Parathyroid adenoma (tissue), 2 donors: ENCODE measurements around the gene TTC13.

Source experiments
- H2AFZ ChIP-seq: fragments of 300-600 bp; sonication (generic); one replicate; pipeline ENCODE4 v1.7.0; 2017; ENCODE audit warnings: antibody characterized with exemption, mild to moderate bottlenecking
- H3K27ac ChIP-seq: fragments of 300-600 bp; sonication (generic); one replicate; pipeline ENCODE4 v1.7.0; 2017
- H3K27me3 ChIP-seq: fragments of 300-600 bp; sonication (generic); one replicate; pipeline ENCODE4 v1.7.0; 2017; ENCODE audit warnings: low read length; ENCODE audit not compliant: control insufficient read depth, insufficient read depth
- H3K36me3 ChIP-seq: fragments of 300-600 bp; sonication (generic); one replicate; pipeline ENCODE4 v1.7.0; 2017; ENCODE audit warnings: low read length; ENCODE audit not compliant: control insufficient read depth, insufficient read depth
- H3K4me1 ChIP-seq: fragments of 300-600 bp; sonication (generic); one replicate; pipeline ENCODE4 v1.7.0; 2017; ENCODE audit warnings: control low read depth
- H3K4me2 ChIP-seq: fragments of 300-600 bp; sonication (generic); one replicate; pipeline ENCODE4 v1.7.0; 2017; ENCODE audit warnings: low read length
- H3K4me3 ChIP-seq: fragments of 300-600 bp; sonication (generic); one replicate; pipeline ENCODE4 v1.7.0; 2017; ENCODE audit warnings: low read depth, low read length
- H3K79me2 ChIP-seq: fragments of 300-600 bp; sonication (generic); one replicate; pipeline ENCODE4 v1.7.0; 2017; ENCODE audit warnings: control low read depth
- H3K9ac ChIP-seq: fragments of 300-600 bp; sonication (generic); one replicate; pipeline ENCODE4 v1.7.0; 2017; ENCODE audit warnings: mild to moderate bottlenecking
- H3K9me3 ChIP-seq: fragments of 300-600 bp; sonication (generic); one replicate; pipeline ENCODE4 v1.7.0; 2017; ENCODE audit warnings: low read length; ENCODE audit not compliant: control insufficient read depth
- CTCF ChIP-seq: fragments of 300-600 bp; sonication (generic); IDR thresholded peaks from one replicate; pipeline ENCODE4 v1.7.0; 2017; ENCODE audit warnings: antibody characterized with exemption, mild to moderate bottlenecking
- donor health status: primary hyperparathyroidism.

Gene TTC13

GRCh38 chr1:230916587-230917283 lies 61.9 kb downstream of the TTC13 start:
- Histone ChIP-seq H3K79me2 (no peaks in the 10 kb centered on the region), H3K4me3 (no peak overlapping the region), H3K4me1 (no peaks in the 10 kb centered on the region), H2AFZ (no peak overlapping the region), H3K36me3 (no peaks in the 10 kb centered on the region), H3K27me3 (no peaks in the 10 kb centered on the region), H3K4me2 (no peak overlapping the region), H3K9ac (no peak overlapping the region), H3K27ac (no peak overlapping the region), H3K9me3 (no peaks in the 10 kb centered on the region)
- no peak for TF ChIP-seq CTCF

DNA sequence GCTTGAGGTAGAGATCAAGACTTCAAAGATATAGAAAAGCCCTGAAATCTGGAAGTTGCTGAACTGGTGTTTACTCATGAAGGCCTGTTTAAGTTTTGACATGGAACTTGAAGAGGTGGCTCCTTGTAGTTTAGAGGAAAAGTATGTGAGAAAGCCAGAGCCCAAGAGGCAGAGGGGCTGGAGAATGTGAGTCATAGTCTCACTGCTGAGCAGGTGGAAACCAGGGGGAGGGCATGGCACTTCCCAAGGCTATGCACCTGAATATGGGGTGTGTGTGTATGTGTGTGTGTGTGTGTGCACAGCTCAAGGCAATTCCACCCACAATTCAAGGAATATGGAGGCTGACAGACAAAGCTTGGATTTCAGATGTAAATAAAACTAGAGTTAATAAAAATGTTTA lies 63.6 kb downstream of the TTC13 start:
- H3K4me2 ChIP-seq: no peak overlapping the region
- no peak overlapping the region for H3K9ac ChIP-seq
- H3K9me3 ChIP-seq: no peaks in the 10 kb centered on the region
- H3K4me1 ChIP-seq: no peaks in the 10 kb centered on the region
- H3K79me2 ChIP-seq: no peaks in the 10 kb centered on the region
- no peak overlapping the region for H3K4me3 ChIP-seq
- no peak for TF ChIP-seq CTCF
- H3K27ac ChIP-seq: no peak overlapping the region
- no peak overlapping the region for H2AFZ ChIP-seq
- H3K27me3 ChIP-seq: no peaks in the 10 kb centered on the region
- no peaks in the 10 kb centered on the region for H3K36me3 ChIP-seq

GRCh38 chr1:230913496-230913895 lies 65.2 kb downstream of the TTC13 start:
- no peak overlapping the region for H3K4me2 ChIP-seq
- no peaks in the 10 kb centered on the region for H3K4me1 ChIP-seq
- no peaks in the 10 kb centered on the region for H3K79me2 ChIP-seq
- no peak overlapping the region for H3K9ac ChIP-seq
- H3K36me3 ChIP-seq: no peaks in the 10 kb centered on the region
- no peak overlapping the region for H3K4me3 ChIP-seq
- no peak overlapping the region for H3K27ac ChIP-seq
- H3K9me3 ChIP-seq: no peaks in the 10 kb centered on the region
- H3K27me3 ChIP-seq: no peaks in the 10 kb centered on the region
- no peak overlapping the region for H2AFZ ChIP-seq
- no peak for TF ChIP-seq CTCF

DNA sequence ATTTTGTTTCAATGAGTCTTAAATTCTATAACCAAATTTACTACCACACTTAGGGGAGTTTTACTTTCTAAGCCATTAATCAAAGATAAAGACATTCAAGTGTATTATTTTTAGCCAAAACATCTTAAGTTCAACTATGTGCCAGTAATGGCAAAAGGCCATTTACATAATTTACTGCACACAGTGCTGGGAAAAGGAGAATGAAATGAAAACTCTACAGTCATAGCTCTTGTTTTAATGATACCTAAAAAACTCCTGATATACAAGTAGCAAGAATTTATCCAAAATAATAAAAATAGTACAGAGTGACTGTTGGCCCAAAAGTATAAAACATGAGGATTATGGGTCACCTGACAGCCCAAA lies 67.9 kb downstream of the TTC13 start:
- no peaks in the 10 kb centered on the region for H3K36me3 ChIP-seq
- H3K4me3 ChIP-seq: no peak overlapping the region
- no peak overlapping the region for H3K4me2 ChIP-seq
- no peak overlapping the region for H3K27ac ChIP-seq
- H3K27me3 ChIP-seq: no peaks in the 10 kb centered on the region
- no peaks in the 10 kb centered on the region for H3K4me1 ChIP-seq
- H2AFZ ChIP-seq: no peak overlapping the region
- H3K9ac ChIP-seq: no peak overlapping the region
- H3K79me2 ChIP-seq: no peaks in the 10 kb centered on the region
- TF ChIP-seq CTCF: no peak
- H3K9me3 ChIP-seq: no peaks in the 10 kb centered on the region
